CD4-positive, alpha-beta T cell (primary cell): Measurements from ENCODE around the gene DNMT3A. TPM values are rescaled to one million over a fixed set of nuclear protein-coding genes. Genes with fewer than 3 reads are reported as not detected.

Source experiments
- ATAC-seq: fragments of 200-7000 bp; cut with Tn5 transposase; one replicate; pipeline ENCODE4 v1.10.0; 2022; ENCODE audit warnings: mild to moderate bottlenecking; ENCODE audit not compliant: poor library complexity
- CTCF ChIA-PET: fragments of 350-600 bp; sonication (Branson Sonifier 250); formaldehyde crosslinking; loops from one replicate; lab custom pipeline; 2021; ENCODE audit warnings: antibody characterized with exemption, inconsistent platforms; lab: Charles Lee
- POLR2A ChIA-PET: fragments of 350-600 bp; sonication (Branson Sonifier 250); formaldehyde crosslinking; loops from one replicate; lab custom pipeline; 2021; ENCODE audit warnings: antibody characterized with exemption, inconsistent platforms; lab: Charles Lee
- DNase-seq, 14 experiments: peaks; one replicate each; pipeline ENCODE4 v3.0.0-alpha.2; 2013 to 2020; ENCODE audit warnings: mixed read lengths in 2 of 14
- H3K27ac ChIP-seq, 2 donors: one replicate each; pipeline versions ENCODE4 v1.5.1 to v1.7.0; 2013; ENCODE audit warnings: low read length in 2 of 2, low read depth in 1 of 2, mild to moderate bottlenecking in 1 of 2
- H3K27me3 ChIP-seq, 2 experiments: 1 replicate in 1 of 2; 2 replicates in 1 of 2; pipeline versions ENCODE4 v1.6.1 to v1.7.0; 2013; ENCODE audit warnings: low read length in 2 of 2, control low read depth in 1 of 2, mild to moderate bottlenecking in 1 of 2, moderate library complexity in 1 of 2; ENCODE audit not compliant: insufficient read depth in 2 of 2, control insufficient read depth in 1 of 2
- H3K36me3 ChIP-seq: one replicate; pipeline ENCODE4 v1.6.1; 2013; ENCODE audit warnings: low read length, control low read depth; ENCODE audit not compliant: insufficient read depth
- H3K4me1 ChIP-seq: one replicate; pipeline ENCODE4 v1.6.1; 2013; ENCODE audit warnings: low read length, control low read depth; ENCODE audit not compliant: insufficient read depth
- H3K4me3 ChIP-seq: one replicate; pipeline ENCODE4 v1.5.1; 2013; ENCODE audit warnings: mild to moderate bottlenecking, low read length, moderate library complexity
- H3K9me3 ChIP-seq, 2 experiments: 1 replicate in 1 of 2; 2 replicates in 1 of 2; pipeline versions ENCODE4 v1.6.1 to v1.7.0; 2013; ENCODE audit warnings: low read length in 2 of 2, mild to moderate bottlenecking in 2 of 2, control low read depth in 1 of 2, moderate library complexity in 1 of 2; ENCODE audit not compliant: control insufficient read depth in 1 of 2, insufficient read depth in 1 of 2
- H3K27ac Mint-ChIP-seq: one replicate; pipeline ENCODE4 v1.8.0; 2020; ENCODE audit warnings: mixed read lengths
- H3K27me3 Mint-ChIP-seq: one replicate; pipeline ENCODE4 v1.8.0; 2021; ENCODE audit warnings: mixed read lengths
- H3K36me3 Mint-ChIP-seq: one replicate; pipeline ENCODE4 v1.8.0; 2021; ENCODE audit warnings: low read depth, mixed read lengths
- H3K4me1 Mint-ChIP-seq: one replicate; pipeline ENCODE4 v1.8.0; 2021; ENCODE audit warnings: low read depth, mixed read lengths
- H3K4me3 Mint-ChIP-seq: one replicate; pipeline ENCODE4 v1.8.0; 2020; ENCODE audit warnings: mild to moderate bottlenecking, mixed read lengths
- H3K9me3 Mint-ChIP-seq: one replicate; pipeline ENCODE4 v1.8.0; 2020; ENCODE audit warnings: mixed read lengths
- intact Hi-C, 2 experiments: fragments of 100-400 bp; cut with DNase I in 1 of 2; cut with micrococcal nuclease in 1 of 2; formaldehyde crosslinking; loops; one replicate each; pipeline versions ENCODE4 v1.15.1 to v1.9.0; 2023 to 2025; cut with DNase I, micrococcal nuclease
- total RNA-seq, 174 experiments: library from RNA in 2 of 174; stranded (reverse) in 2 of 174; gene quantifications; one replicate each; pipeline ENCODE4 v1.2.3 and lab custom pipeline; 2021 to 2026
- TF ChIP-seq, protein P1 (sequence below): fragments of 200-600 bp; IDR thresholded peaks from one replicate; pipeline ENCODE4 v1.8.0; 2022; ENCODE audit warnings: antibody characterized with exemption, mild to moderate bottlenecking

The DNMT3A gene
- total RNA-seq, 2 experiments from 2014 or later, result 57.1 to 62.1 TPM

DNA sequence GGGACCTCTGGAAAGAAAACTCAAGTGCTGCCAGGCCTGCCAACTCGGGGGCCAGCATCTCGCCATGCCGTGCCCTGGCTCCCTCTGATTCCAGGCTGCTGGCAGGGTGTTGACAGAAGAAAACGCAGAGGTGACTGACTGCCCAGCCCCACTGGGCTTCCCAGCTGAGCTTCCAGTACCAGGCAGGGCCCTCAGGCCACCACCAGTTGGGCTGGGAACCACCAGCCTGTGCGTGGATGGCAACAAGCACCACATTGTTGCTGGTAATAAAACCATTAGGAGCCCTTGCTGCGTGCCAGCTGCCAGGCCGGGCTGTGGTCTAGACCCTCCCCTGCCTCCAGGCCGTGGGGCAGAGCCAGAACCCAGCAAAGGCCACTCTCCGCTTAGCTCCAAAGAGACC, 9.2 kb downstream of the DNMT3A start:
- Histone ChIP-seq H3K27me3 (no peaks in the 10 kb centered on the region), H3K27ac (no peak overlapping the region), H3K9me3 (peaks cover 0 to 10% of the 10 kb centered on the region in 2 experiments), H3K36me3 (peaks cover 5% of the 10 kb centered on the region), H3K4me3 (no peak overlapping the region), H3K4me1 (peaks cover 74% of the 10 kb centered on the region)
- DNase-seq (no peak), ATAC-seq (no peak)
- H3K4me3 Mint-ChIP-seq, result no peak overlapping the region
- intact Hi-C loops, result loop anchor here in 1 of 2 experiments (10.0 kb wide), 1 partner anchor 58 kb away; no protein-coding TSS in a partner anchor
- H3K27ac Mint-ChIP-seq, result peak overlapping the region; percentile 46
- TF ChIP-seq, protein P1, sequence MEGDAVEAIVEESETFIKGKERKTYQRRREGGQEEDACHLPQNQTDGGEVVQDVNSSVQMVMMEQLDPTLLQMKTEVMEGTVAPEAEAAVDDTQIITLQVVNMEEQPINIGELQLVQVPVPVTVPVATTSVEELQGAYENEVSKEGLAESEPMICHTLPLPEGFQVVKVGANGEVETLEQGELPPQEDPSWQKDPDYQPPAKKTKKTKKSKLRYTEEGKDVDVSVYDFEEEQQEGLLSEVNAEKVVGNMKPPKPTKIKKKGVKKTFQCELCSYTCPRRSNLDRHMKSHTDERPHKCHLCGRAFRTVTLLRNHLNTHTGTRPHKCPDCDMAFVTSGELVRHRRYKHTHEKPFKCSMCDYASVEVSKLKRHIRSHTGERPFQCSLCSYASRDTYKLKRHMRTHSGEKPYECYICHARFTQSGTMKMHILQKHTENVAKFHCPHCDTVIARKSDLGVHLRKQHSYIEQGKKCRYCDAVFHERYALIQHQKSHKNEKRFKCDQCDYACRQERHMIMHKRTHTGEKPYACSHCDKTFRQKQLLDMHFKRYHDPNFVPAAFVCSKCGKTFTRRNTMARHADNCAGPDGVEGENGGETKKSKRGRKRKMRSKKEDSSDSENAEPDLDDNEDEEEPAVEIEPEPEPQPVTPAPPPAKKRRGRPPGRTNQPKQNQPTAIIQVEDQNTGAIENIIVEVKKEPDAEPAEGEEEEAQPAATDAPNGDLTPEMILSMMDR, result no peak
- peaks cover 21% of the 10 kb centered on the region for H3K36me3 Mint-ChIP-seq
- H3K27me3 Mint-ChIP-seq, result no peaks in the 10 kb centered on the region
- ChIA-PET CTCF (no interaction called here), POLR2A (interaction anchor here (1.0 to 5.9 kb wide), 3 partner anchors 9 to 56 kb away, joined by 3 to 37 read pairs (median 10); no protein-coding TSS in a partner anchor)
- no peaks in the 10 kb centered on the region for H3K9me3 Mint-ChIP-seq
- H3K4me1 Mint-ChIP-seq, result peaks cover 77% of the 10 kb centered on the region

DNA sequence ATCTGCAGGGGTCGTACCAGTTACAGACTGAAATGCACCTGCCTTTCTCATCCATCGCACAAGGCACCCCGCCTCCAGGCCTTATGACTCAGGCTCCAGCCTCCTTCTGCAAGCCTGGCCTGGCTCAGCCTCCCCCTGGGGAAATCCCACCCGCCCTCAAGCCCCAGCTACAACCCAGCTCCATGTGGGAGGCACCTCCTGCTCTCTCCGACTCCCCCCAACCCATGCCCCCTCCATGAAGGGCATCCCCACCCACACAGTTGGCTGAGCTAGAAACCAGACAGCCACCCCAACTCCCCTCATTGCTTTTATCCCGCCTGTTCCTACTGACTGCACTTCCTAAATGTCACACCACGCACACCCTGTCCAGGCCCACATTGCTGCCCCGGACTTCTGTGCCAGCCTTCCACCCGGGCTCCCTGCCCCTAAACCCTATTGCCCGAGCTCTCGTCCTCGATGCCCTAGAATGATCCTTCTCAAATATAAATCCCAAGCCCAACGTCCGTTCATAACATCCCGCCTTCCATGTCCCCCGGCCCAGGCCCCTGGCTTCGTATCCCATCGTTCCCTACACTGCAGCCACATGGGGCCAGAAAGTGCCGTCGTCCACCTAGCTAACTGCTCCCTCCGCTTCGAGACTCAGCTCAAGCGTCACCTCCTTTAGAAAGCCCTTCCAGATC, 9.9 kb downstream of the DNMT3A start:
- no peaks in the 10 kb centered on the region for H3K27me3 Mint-ChIP-seq
- DNase-seq (no peak), ATAC-seq (no peak)
- TF ChIP-seq, protein P1, result no peak
- H3K9me3 Mint-ChIP-seq, result no peaks in the 10 kb centered on the region
- intact Hi-C loops, result loop anchor here in 1 of 2 experiments (10.0 kb wide), 1 partner anchor 57 kb away; no protein-coding TSS in a partner anchor
- Histone ChIP-seq H3K27me3 (no peaks in the 10 kb centered on the region), H3K4me3 (no peak overlapping the region), H3K27ac (no peak overlapping the region), H3K9me3 (peaks cover 2 to 17% of the 10 kb centered on the region in 2 experiments), H3K4me1 (peaks cover 67% of the 10 kb centered on the region), H3K36me3 (peaks cover 12% of the 10 kb centered on the region)
- H3K4me3 Mint-ChIP-seq, result no peak overlapping the region
- peaks cover 29% of the 10 kb centered on the region for H3K36me3 Mint-ChIP-seq
- CTCF ChIA-PET, result no interaction called here
- peaks cover 69% of the 10 kb centered on the region for H3K4me1 Mint-ChIP-seq
- peak overlapping the region; percentile 46 for H3K27ac Mint-ChIP-seq
- POLR2A ChIA-PET, result interaction anchor here (1.1 to 2.5 kb wide), 3 partner anchors 8 to 22 kb away, joined by 3 to 10 read pairs (median 3); no protein-coding TSS in a partner anchor

DNA sequence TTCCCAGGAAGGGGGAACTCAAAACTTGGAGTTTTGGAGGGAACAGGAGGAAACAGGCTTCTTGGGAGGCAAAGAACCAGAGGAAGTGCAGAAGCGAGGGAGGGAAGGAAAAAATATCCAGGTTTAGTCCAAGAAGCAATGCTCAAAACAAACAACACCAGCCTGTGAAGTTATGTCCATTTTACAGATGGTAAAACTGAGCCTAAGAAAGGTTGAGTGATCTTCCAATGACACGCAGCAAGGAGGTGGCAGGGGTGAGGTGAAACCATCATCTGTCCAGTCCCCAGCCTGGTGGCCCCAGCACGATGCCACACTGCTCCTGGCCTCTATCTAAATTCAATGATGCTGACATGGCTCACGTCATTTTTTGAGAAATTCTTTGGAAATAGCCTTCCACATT, 10.8 kb downstream of the DNMT3A start:
- DNase-seq, result no peak
- Mint-ChIP-seq H3K36me3 (peaks cover 38% of the 10 kb centered on the region), H3K4me1 (peaks cover 62% of the 10 kb centered on the region), H3K27ac (peak overlapping the region; percentile 51), H3K9me3 (peaks cover 2% of the 10 kb centered on the region), H3K27me3 (no peaks in the 10 kb centered on the region), H3K4me3 (no peak overlapping the region)
- peaks cover 58% of the 10 kb centered on the region for H3K4me1 ChIP-seq
- ChIA-PET CTCF (no interaction called here), POLR2A (interaction anchor here (1.1 kb wide), 1 partner anchor 17 kb away, joined by 3 read pairs; no protein-coding TSS in a partner anchor)
- ATAC-seq, result no peak
- H3K36me3 ChIP-seq, result peaks cover 12% of the 10 kb centered on the region
- peaks cover 8 to 23% of the 10 kb centered on the region in 2 experiments for H3K9me3 ChIP-seq
- H3K4me3 ChIP-seq, result no peak overlapping the region
- TF ChIP-seq, protein P1, result no peak
- no peak overlapping the region for H3K27ac ChIP-seq
- no peaks in the 10 kb centered on the region for H3K27me3 ChIP-seq
- intact Hi-C loops, result loop anchor here in 1 of 2 experiments (10.0 kb wide), 1 partner anchor 56 kb away; no protein-coding TSS in a partner anchor
